ENCODE data around the gene CAMK1D.

Gene CAMK1D

GRCh38 chr10:12564173-12564572 lies 214.8 kb downstream of the CAMK1D start:
- no peak for DNase-seq

GRCh38 chr10:12566161-12567115 lies 217.1 kb downstream of the CAMK1D start:
- DNase-seq = no peak

GRCh38 chr10:12568391-12569009 lies 219.2 kb downstream of the CAMK1D start:
- DNase-seq = no peak

GRCh38 chr10:12572281-12572680 lies 222.9 kb downstream of the CAMK1D start:
- DNase-seq = no peak

- no peak for DNase-seq
These were observed 228.3 kb downstream of the CAMK1D start for GRCh38 chr10:12577610-12578009.

GRCh38 chr10:12579954-12580858 lies 230.9 kb downstream of the CAMK1D start:
- no peak for DNase-seq

GRCh38 chr10:12583891-12584595 lies 234.7 kb downstream of the CAMK1D start:
- no peak for DNase-seq

- no peak for DNase-seq
These were observed 237.4 kb downstream of the CAMK1D start for GRCh38 chr10:12586741-12587140.

GRCh38 chr10:12587451-12587888 lies 238.1 kb downstream of the CAMK1D start:
- no peak for DNase-seq

GRCh38 chr10:12588091-12588860 lies 238.9 kb downstream of the CAMK1D start:
- DNase-seq = no peak

GRCh38 chr10:12589291-12589690 lies 239.9 kb downstream of the CAMK1D start:
- no peak for DNase-seq

GRCh38 chr10:12589791-12590190 lies 240.4 kb downstream of the CAMK1D start:
- no peak for DNase-seq

GRCh38 chr10:12590675-12591659 lies 241.6 kb downstream of the CAMK1D start:
- DNase-seq = no peak

- DNase-seq = no peak
These were observed 243.6 kb downstream of the CAMK1D start for GRCh38 chr10:12592967-12593366.

- DNase-seq = no peak
These were observed 245.1 kb downstream of the CAMK1D start for GRCh38 chr10:12594448-12594944.

- DNase-seq = no peak
These were observed 246.7 kb downstream of the CAMK1D start for GRCh38 chr10:12595936-12596576.

- DNase-seq = no peak
These were observed 247.8 kb downstream of the CAMK1D start for GRCh38 chr10:12597176-12597575.

- no peak for DNase-seq
These were observed 248.7 kb downstream of the CAMK1D start for GRCh38 chr10:12597788-12598765.
